HG02885 (cell line): ENCODE results near the gene ANAPC15.
A peak's percentile ranks its signal among the peaks of the same experiment; 100 is the strongest.
"Not testable (repeated sequence)": the region's sequence is repeated elsewhere in the genome, so short reads cannot be mapped to it uniquely, and the experiment has no call there.

Source experiments
- ATAC-seq: cut with Tn5 transposase; IDR thresholded peaks from one replicate; pipeline ENCODE4 v1.9.1; 2021; ENCODE audit warnings: mild to moderate bottlenecking; ENCODE audit not compliant: unreplicated experiment, poor library complexity

ANAPC15 gene

GRCh38 chr11:72112143-72112977 is at the start of gene ANAPC15:
Gene ANAPC15 (minus strand): TSS chr11:72112695. CDS start chr11:72111276, 1,419 bp downstream.
- ATAC-seq, result peak; percentile 92

- ATAC-seq, result no peak
These were observed 47.8 kb upstream of the ANAPC15 start for GRCh38 chr11:72160319-72160718.

- no peak for ATAC-seq
These were observed 44.6 kb upstream of the ANAPC15 start for GRCh38 chr11:72157131-72157530.

GRCh38 chr11:72155751-72156150 is 43.3 kb upstream of the ANAPC15 start:
- no peak for ATAC-seq

GRCh38 chr11:72154816-72155215 is 42.3 kb upstream of the ANAPC15 start:
- no peak for ATAC-seq

GRCh38 chr11:72153874-72154273 is 41.4 kb upstream of the ANAPC15 start:
- not testable (repeated sequence) for ATAC-seq

- no peak for ATAC-seq
These were observed 38.4 kb upstream of the ANAPC15 start for GRCh38 chr11:72150882-72151281.

- ATAC-seq, result no peak
These were observed 34.1 kb upstream of the ANAPC15 start for GRCh38 chr11:72146625-72147024.

- ATAC-seq, result no peak
These were observed 32.5 kb upstream of the ANAPC15 start for GRCh38 chr11:72144807-72145565.

- ATAC-seq, result not testable (repeated sequence)
These were observed 30.0 kb upstream of the ANAPC15 start for GRCh38 chr11:72142543-72142942.

GRCh38 chr11:72142086-72142485 is 29.6 kb upstream of the ANAPC15 start:
- ATAC-seq, result not testable (repeated sequence)

- no peak for ATAC-seq
These were observed 28.6 kb upstream of the ANAPC15 start for GRCh38 chr11:72141066-72141465.

GRCh38 chr11:72140661-72141060 is 28.2 kb upstream of the ANAPC15 start:
- ATAC-seq, result no peak

GRCh38 chr11:72139500-72139899 is 27.0 kb upstream of the ANAPC15 start:
- ATAC-seq, result no peak

- no peak for ATAC-seq
These were observed 26.4 kb upstream of the ANAPC15 start for GRCh38 chr11:72138821-72139390.

GRCh38 chr11:72136684-72137262 is 24.3 kb upstream of the ANAPC15 start:
- no peak for ATAC-seq

- ATAC-seq, result no peak
These were observed 23.6 kb upstream of the ANAPC15 start for GRCh38 chr11:72135891-72136683.

GRCh38 chr11:72135473-72135872 is 23.0 kb upstream of the ANAPC15 start, which contains the start of gene FOLR3:
Gene FOLR3 (plus strand): TSS chr11:72135725. CDS start chr11:72135953, 228 bp downstream.
- not testable (repeated sequence) for ATAC-seq

- ATAC-seq, result no peak
These were observed 20.2 kb upstream of the ANAPC15 start for GRCh38 chr11:72132646-72133045.

- ATAC-seq, result no peak
These were observed 16.9 kb upstream of the ANAPC15 start for GRCh38 chr11:72129381-72129780.
